ENCODE results near the gene PIK3C2G.

PIK3C2G gene

GRCh38 chr12:18655351-18655750 lies 394.0 kb downstream of the PIK3C2G start:
- H3K79me2 ChIP-seq (ENCODE audit: control insufficient read depth, insufficient read depth, low read length, poor library complexity), result no peaks in the 10 kb centered on the region
- no peaks in the 10 kb centered on the region for H3K27me3 ChIP-seq (ENCODE audit: insufficient read depth, low read length)
- H3K4me1 ChIP-seq (ENCODE audit: control insufficient read depth in 1 of 2, insufficient read depth in 2 of 2, low read length in 2 of 2), result no peaks in the 10 kb centered on the region
- no peak for DNase-seq
- H3K14ac ChIP-seq (ENCODE audit: low read length), result no peak overlapping the region
- no peak overlapping the region for H2BK12ac ChIP-seq (ENCODE audit: low read length)
- no peaks in the 10 kb centered on the region for H3K9me3 ChIP-seq (ENCODE audit: insufficient read depth, low read depth, low read length)
- H2BK5ac ChIP-seq (ENCODE audit: low read depth, low read length, poor library complexity), result no peak overlapping the region
- no peak overlapping the region for H3K9ac ChIP-seq (ENCODE audit: low read length)
- WGBS (ENCODE audit: extremely low coverage, insufficient coverage, insufficient read length), result no CpG with 5 or more reads among the region's 4 CpGs
- no peak overlapping the region for H4K12ac ChIP-seq (ENCODE audit: low read depth, low read length)
- H2AFZ ChIP-seq (ENCODE audit: insufficient read depth, low read length, poor library complexity), result no peak overlapping the region
- no peak overlapping the region for H2AK5ac ChIP-seq (ENCODE audit: low read length)
- H2BK120ac ChIP-seq (ENCODE audit: insufficient read depth, low read length, poor library complexity), result no peak overlapping the region
- H3K4me3 ChIP-seq (ENCODE audit: low read depth, low read length), result no peak overlapping the region
- no peak overlapping the region for H4K91ac ChIP-seq (ENCODE audit: low read depth, low read length)
- no peaks in the 10 kb centered on the region for H3K79me1 ChIP-seq (ENCODE audit: low read length)
- H4K8ac ChIP-seq (ENCODE audit: low read depth, low read length), result no peak overlapping the region
- no peak overlapping the region for H3K4ac ChIP-seq (ENCODE audit: low read depth, low read length)
- no peaks in the 10 kb centered on the region for H3K36me3 ChIP-seq (ENCODE audit: control insufficient read depth in 1 of 2, insufficient read depth in 2 of 2, low read length in 2 of 2)
- no peak overlapping the region for H3K23ac ChIP-seq (ENCODE audit: low read length)
- H3K18ac ChIP-seq (ENCODE audit: low read length), result no peak overlapping the region
- no peak overlapping the region for H3K27ac ChIP-seq (ENCODE audit: low read depth, low read length)
- no peak overlapping the region for H3K4me2 ChIP-seq (ENCODE audit: low read length)

- no peak overlapping the region for H2AK5ac ChIP-seq (ENCODE audit: low read length)
- H3K9ac ChIP-seq (ENCODE audit: low read length), result no peak overlapping the region
- no peak overlapping the region for H2BK120ac ChIP-seq (ENCODE audit: insufficient read depth, low read length, poor library complexity)
- no peaks in the 10 kb centered on the region for H3K9me3 ChIP-seq (ENCODE audit: insufficient read depth, low read depth, low read length)
- H2BK5ac ChIP-seq (ENCODE audit: low read depth, low read length, poor library complexity), result no peak overlapping the region
- H3K18ac ChIP-seq (ENCODE audit: low read length), result no peak overlapping the region
- H3K27me3 ChIP-seq (ENCODE audit: insufficient read depth, low read length), result no peaks in the 10 kb centered on the region
- no peaks in the 10 kb centered on the region for H3K36me3 ChIP-seq (ENCODE audit: control insufficient read depth in 1 of 2, insufficient read depth in 2 of 2, low read length in 2 of 2)
- no peak overlapping the region for H3K27ac ChIP-seq (ENCODE audit: low read depth, low read length)
- no peak overlapping the region for H4K8ac ChIP-seq (ENCODE audit: low read depth, low read length)
- no peaks in the 10 kb centered on the region for H3K79me1 ChIP-seq (ENCODE audit: low read length)
- no peak overlapping the region for H3K23ac ChIP-seq (ENCODE audit: low read length)
- H2AFZ ChIP-seq (ENCODE audit: insufficient read depth, low read length, poor library complexity), result no peak overlapping the region
- DNase-seq, result no peak
- H3K14ac ChIP-seq (ENCODE audit: low read length), result no peak overlapping the region
- no peaks in the 10 kb centered on the region for H3K4me1 ChIP-seq (ENCODE audit: control insufficient read depth in 1 of 2, insufficient read depth in 2 of 2, low read length in 2 of 2)
- no peak overlapping the region for H4K12ac ChIP-seq (ENCODE audit: low read depth, low read length)
- H2BK12ac ChIP-seq (ENCODE audit: low read length), result no peak overlapping the region
- no peak overlapping the region for H3K4me3 ChIP-seq (ENCODE audit: low read depth, low read length)
- WGBS (ENCODE audit: extremely low coverage, insufficient coverage, insufficient read length), result no CpG with 5 or more reads among the region's 2 CpGs
- H3K4ac ChIP-seq (ENCODE audit: low read depth, low read length), result no peak overlapping the region
- H3K4me2 ChIP-seq (ENCODE audit: low read length), result no peak overlapping the region
- no peak overlapping the region for H4K91ac ChIP-seq (ENCODE audit: low read depth, low read length)
- H3K79me2 ChIP-seq (ENCODE audit: control insufficient read depth, insufficient read depth, low read length, poor library complexity), result no peaks in the 10 kb centered on the region
Observed at GRCh38 chr12:18658179-18658578, 396.9 kb downstream of the PIK3C2G start.

GRCh38 chr12:18658829-18659228 lies 397.5 kb downstream of the PIK3C2G start:
- H3K9ac ChIP-seq (ENCODE audit: low read length), result no peak overlapping the region
- H2AK5ac ChIP-seq (ENCODE audit: low read length), result no peak overlapping the region
- H3K79me1 ChIP-seq (ENCODE audit: low read length), result no peaks in the 10 kb centered on the region
- no peaks in the 10 kb centered on the region for H3K27me3 ChIP-seq (ENCODE audit: insufficient read depth, low read length)
- H2BK120ac ChIP-seq (ENCODE audit: insufficient read depth, low read length, poor library complexity), result no peak overlapping the region
- H3K4ac ChIP-seq (ENCODE audit: low read depth, low read length), result no peak overlapping the region
- H3K27ac ChIP-seq (ENCODE audit: low read depth, low read length), result no peak overlapping the region
- no peak for DNase-seq
- H3K9me3 ChIP-seq (ENCODE audit: insufficient read depth, low read depth, low read length), result no peaks in the 10 kb centered on the region
- no peak overlapping the region for H4K91ac ChIP-seq (ENCODE audit: low read depth, low read length)
- H3K4me2 ChIP-seq (ENCODE audit: low read length), result no peak overlapping the region
- no peak overlapping the region for H2BK5ac ChIP-seq (ENCODE audit: low read depth, low read length, poor library complexity)
- H3K79me2 ChIP-seq (ENCODE audit: control insufficient read depth, insufficient read depth, low read length, poor library complexity), result no peaks in the 10 kb centered on the region
- no peak overlapping the region for H3K14ac ChIP-seq (ENCODE audit: low read length)
- no peak overlapping the region for H3K23ac ChIP-seq (ENCODE audit: low read length)
- no peak overlapping the region for H4K12ac ChIP-seq (ENCODE audit: low read depth, low read length)
- H3K4me1 ChIP-seq (ENCODE audit: control insufficient read depth in 1 of 2, insufficient read depth in 2 of 2, low read length in 2 of 2), result no peaks in the 10 kb centered on the region
- no peaks in the 10 kb centered on the region for H3K36me3 ChIP-seq (ENCODE audit: control insufficient read depth in 1 of 2, insufficient read depth in 2 of 2, low read length in 2 of 2)
- H2AFZ ChIP-seq (ENCODE audit: insufficient read depth, low read length, poor library complexity), result no peak overlapping the region
- no peak overlapping the region for H3K4me3 ChIP-seq (ENCODE audit: low read depth, low read length)
- H2BK12ac ChIP-seq (ENCODE audit: low read length), result no peak overlapping the region
- H4K8ac ChIP-seq (ENCODE audit: low read depth, low read length), result no peak overlapping the region
- no peak overlapping the region for H3K18ac ChIP-seq (ENCODE audit: low read length)

GRCh38 chr12:18676141-18676540 lies 414.8 kb downstream of the PIK3C2G start:
- no peak overlapping the region for H3K18ac ChIP-seq (ENCODE audit: low read length)
- no peaks in the 10 kb centered on the region for H3K4me1 ChIP-seq (ENCODE audit: control insufficient read depth in 1 of 2, insufficient read depth in 2 of 2, low read length in 2 of 2)
- no peak overlapping the region for H3K27ac ChIP-seq (ENCODE audit: low read depth, low read length)
- H3K23ac ChIP-seq (ENCODE audit: low read length), result no peak overlapping the region
- no peak overlapping the region for H4K91ac ChIP-seq (ENCODE audit: low read depth, low read length)
- no peak overlapping the region for H2AFZ ChIP-seq (ENCODE audit: insufficient read depth, low read length, poor library complexity)
- no peak overlapping the region for H2AK5ac ChIP-seq (ENCODE audit: low read length)
- no peak overlapping the region for H3K9ac ChIP-seq (ENCODE audit: low read length)
- H3K36me3 ChIP-seq (ENCODE audit: control insufficient read depth in 1 of 2, insufficient read depth in 2 of 2, low read length in 2 of 2), result no peaks in the 10 kb centered on the region
- H3K4me3 ChIP-seq (ENCODE audit: low read depth, low read length), result no peak overlapping the region
- H2BK12ac ChIP-seq (ENCODE audit: low read length), result no peak overlapping the region
- no peak overlapping the region for H3K4me2 ChIP-seq (ENCODE audit: low read length)
- no peaks in the 10 kb centered on the region for H3K79me1 ChIP-seq (ENCODE audit: low read length)
- H4K8ac ChIP-seq (ENCODE audit: low read depth, low read length), result no peak overlapping the region
- no peak overlapping the region for H2BK120ac ChIP-seq (ENCODE audit: insufficient read depth, low read length, poor library complexity)
- no peak for DNase-seq
- no peak overlapping the region for H2BK5ac ChIP-seq (ENCODE audit: low read depth, low read length, poor library complexity)
- no peaks in the 10 kb centered on the region for H3K79me2 ChIP-seq (ENCODE audit: control insufficient read depth, insufficient read depth, low read length, poor library complexity)
- no peaks in the 10 kb centered on the region for H3K27me3 ChIP-seq (ENCODE audit: insufficient read depth, low read length)
- H3K14ac ChIP-seq (ENCODE audit: low read length), result no peak overlapping the region
- H3K4ac ChIP-seq (ENCODE audit: low read depth, low read length), result no peak overlapping the region
- no peak overlapping the region for H4K12ac ChIP-seq (ENCODE audit: low read depth, low read length)
- H3K9me3 ChIP-seq (ENCODE audit: insufficient read depth, low read depth, low read length), result no peaks in the 10 kb centered on the region
